KMS-11 (cell line): ENCODE results near the gene SEMA3B.
A peak's percentile ranks its signal among the peaks of the same experiment; 100 is the strongest.
"Not testable (repeated sequence)": the region's sequence is repeated elsewhere in the genome, so short reads cannot be mapped to it uniquely, and the experiment has no call there.

Source experiments
- H2AFZ ChIP-seq: fragments of 200-600 bp; sonication (generic); 2 replicates; pipeline ENCODE4 v1.6.1; 2016; ENCODE audit warnings: antibody characterized with exemption, mixed run types, low read depth
- H3K27ac ChIP-seq: fragments of 200-600 bp; sonication (generic); 2 replicates; pipeline ENCODE4 v1.6.1; 2016; ENCODE audit warnings: mild to moderate bottlenecking, mixed run types
- H3K27me3 ChIP-seq: fragments of 200-600 bp; sonication (generic); 2 replicates; pipeline ENCODE4 v1.6.1; 2017; ENCODE audit warnings: mild to moderate bottlenecking, low read depth, mixed run types, moderate library complexity; ENCODE audit not compliant: insufficient read depth
- H3K36me3 ChIP-seq: fragments of 200-600 bp; sonication (generic); 2 replicates; pipeline ENCODE4 v1.6.1; 2017; ENCODE audit warnings: mild to moderate bottlenecking, mixed run types; ENCODE audit not compliant: insufficient read depth
- H3K4me1 ChIP-seq: fragments of 200-600 bp; sonication (generic); 2 replicates; pipeline ENCODE4 v1.6.1; 2016; ENCODE audit warnings: mild to moderate bottlenecking, low read depth, mixed run types; ENCODE audit not compliant: poor library complexity, severe bottlenecking
- H3K4me2 ChIP-seq: fragments of 200-600 bp; sonication (generic); 2 replicates; pipeline ENCODE4 v1.7.0; 2016; ENCODE audit warnings: mild to moderate bottlenecking, mixed run types
- H3K4me3 ChIP-seq: fragments of 200-600 bp; sonication (generic); IDR thresholded peaks from 2 replicates; pipeline ENCODE4 v1.6.1; 2017; ENCODE audit warnings: low read depth, low read length, mixed read lengths; ENCODE audit not compliant: insufficient read depth
- H3K79me2 ChIP-seq: fragments of 200-600 bp; sonication (generic); 2 replicates; pipeline ENCODE4 v1.6.1; 2016; ENCODE audit warnings: low read depth, mixed run types; ENCODE audit not compliant: insufficient read depth
- H3K9ac ChIP-seq: fragments of 200-600 bp; sonication (generic); 2 replicates; pipeline ENCODE4 v1.6.1; 2016; ENCODE audit warnings: mild to moderate bottlenecking, mixed run types
- H4K20me1 ChIP-seq: fragments of 200-600 bp; sonication (generic); 2 replicates; pipeline ENCODE4 v1.6.1; 2016; ENCODE audit warnings: mild to moderate bottlenecking, mixed run types; ENCODE audit not compliant: insufficient read depth
- CTCF ChIP-seq: fragments of 200-600 bp; sonication (generic); conservative IDR thresholded peaks from 2 replicates; pipeline ENCODE4 v1.6.1; 2017; ENCODE audit warnings: low read depth, mild to moderate bottlenecking, antibody characterized with exemption, low read length, moderate library complexity, mixed read lengths

Gene SEMA3B

GRCh38 chr3:50260027-50260941 is 8.7 kb upstream of the SEMA3B start:
- TF ChIP-seq CTCF, result peak; percentile 72
- H3K4me1 ChIP-seq, result peaks cover 6% of the 10 kb centered on the region

GRCh38 chr3:50260942-50261441 is 8.0 kb upstream of the SEMA3B start:
- Histone ChIP-seq H3K9ac (no peak overlapping the region), H3K27ac (no peak overlapping the region), H3K4me3 (no peak overlapping the region), H3K27me3 (no peaks in the 10 kb centered on the region; the same call in 1 of the 2 replicates), H3K4me1 (peaks cover 6% of the 10 kb centered on the region), H3K79me2 (no peaks in the 10 kb centered on the region), H3K36me3 (no peaks in the 10 kb centered on the region), H2AFZ (no peak overlapping the region), H4K20me1 (no peaks in the 10 kb centered on the region), H3K4me2 (peak overlapping the region; percentile 73)
- no peak for TF ChIP-seq CTCF

More at GRCh38 chr3:50260027-50260941, 8.7 kb upstream of the SEMA3B start:
- Histone ChIP-seq H3K4me3 (no peak overlapping the region), H3K9ac (peak overlapping the region; percentile 79), H4K20me1 (no peaks in the 10 kb centered on the region), H3K27ac (no peak overlapping the region), H2AFZ (peak overlapping the region; percentile 47), H3K4me2 (peak overlapping the region; percentile 73), H3K36me3 (no peaks in the 10 kb centered on the region), H3K79me2 (no peaks in the 10 kb centered on the region), H3K27me3 (no peaks in the 10 kb centered on the region)

GRCh38 chr3:50261505-50261904 is 7.4 kb upstream of the SEMA3B start:
- Histone ChIP-seq H3K4me3 (no peak overlapping the region), H3K27ac (no peak overlapping the region), H3K4me2 (no peak overlapping the region), H3K27me3 (peaks cover 2% of the 10 kb centered on the region; the same call in 1 of the 2 replicates), H3K36me3 (no peaks in the 10 kb centered on the region), H3K9ac (no peak overlapping the region), H3K79me2 (no peaks in the 10 kb centered on the region), H3K4me1 (peaks cover 6% of the 10 kb centered on the region), H4K20me1 (no peaks in the 10 kb centered on the region), H2AFZ (no peak overlapping the region)
- TF ChIP-seq CTCF, result no peak

- H3K4me3 ChIP-seq, H3K27me3 ChIP-seq, H3K79me2 ChIP-seq, H3K4me2 ChIP-seq, H2AFZ ChIP-seq, H3K36me3 ChIP-seq, H3K4me1 ChIP-seq, H3K9ac ChIP-seq, H3K27ac ChIP-seq, H4K20me1 ChIP-seq: not testable (repeated sequence)
Measured at GRCh38 chr3:50262200-50262599, 6.7 kb upstream of the SEMA3B start.

GRCh38 chr3:50262778-50263177 is 6.2 kb upstream of the SEMA3B start:
- peaks cover 11% of the 10 kb centered on the region; the same call in 1 of the 2 replicates for H3K27me3 ChIP-seq
- no peak overlapping the region for H3K4me3 ChIP-seq
- TF ChIP-seq CTCF, result no peak
- no peak overlapping the region for H3K9ac ChIP-seq
- H2AFZ ChIP-seq, result no peak overlapping the region
- no peaks in the 10 kb centered on the region for H3K79me2 ChIP-seq
- no peak overlapping the region for H3K27ac ChIP-seq
- no peaks in the 10 kb centered on the region for H4K20me1 ChIP-seq
- H3K4me1 ChIP-seq, result peaks cover 6% of the 10 kb centered on the region
- no peaks in the 10 kb centered on the region for H3K36me3 ChIP-seq
- H3K4me2 ChIP-seq, result no peak overlapping the region
